ENCODE results near the gene SUMF2.
"Not testable (repeated sequence)": the region's sequence is repeated elsewhere in the genome, so short reads cannot be mapped to it uniquely, and the experiment has no call there.

The SUMF2 gene

GRCh38 chr7:56066376-56066775, 2.3 kb downstream of the SUMF2 start:
- FAIRE-seq, result not testable (repeated sequence)

GRCh38 chr7:56074371-56074791, 10.3 kb downstream of the SUMF2 start:
- FAIRE-seq, result no peak

- FAIRE-seq, result no peak
Measured at GRCh38 chr7:56077681-56078080, 13.6 kb downstream of the SUMF2 start.

GRCh38 chr7:56078196-56078595, 14.1 kb downstream of the SUMF2 start:
- no peak for FAIRE-seq

GRCh38 chr7:56079450-56080185, 15.5 kb downstream of the SUMF2 start:
- FAIRE-seq, result no peak

GRCh38 chr7:56080726-56081435, 16.8 kb downstream of the SUMF2 start:
- not testable (repeated sequence) for FAIRE-seq

- FAIRE-seq, result no peak
Measured at GRCh38 chr7:56081626-56082340, 17.7 kb downstream of the SUMF2 start.

GRCh38 chr7:56083150-56083785, 19.2 kb downstream of the SUMF2 start:
- no peak for FAIRE-seq

GRCh38 chr7:56086761-56087160, 22.7 kb downstream of the SUMF2 start:
- no peak for FAIRE-seq

GRCh38 chr7:56087445-56087844, 23.4 kb downstream of the SUMF2 start:
- FAIRE-seq, result no peak

GRCh38 chr7:56091591-56091990, 27.5 kb downstream of the SUMF2 start:
- FAIRE-seq, result no peak

GRCh38 chr7:56092388-56092787, 28.3 kb downstream of the SUMF2 start:
- FAIRE-seq, result not testable (repeated sequence)

GRCh38 chr7:56092789-56093531, 28.9 kb downstream of the SUMF2 start, which contains the start of gene PHKG1:
Gene PHKG1, minus strand, starts transcription at chr7:56092952. Its CDS starts 4,011 bp downstream, at chr7:56088941.
- FAIRE-seq, result no peak

- FAIRE-seq, result no peak
Measured at GRCh38 chr7:56097700-56098099, 33.6 kb downstream of the SUMF2 start.

GRCh38 chr7:56098187-56099008, 34.3 kb downstream of the SUMF2 start:
- not testable (repeated sequence) for FAIRE-seq

GRCh38 chr7:56099653-56100052, 35.6 kb downstream of the SUMF2 start:
- no peak for FAIRE-seq

- not testable (repeated sequence) for FAIRE-seq
Measured at GRCh38 chr7:56104138-56104537, 40.1 kb downstream of the SUMF2 start.

GRCh38 chr7:56105508-56105907, 41.4 kb downstream of the SUMF2 start:
- no peak for FAIRE-seq

- FAIRE-seq, result peak; percentile 96
Measured at GRCh38 chr7:56106108-56107073, 42.3 kb downstream of the SUMF2 start, which contains the start of gene CHCHD2. Gene CHCHD2, minus strand, starts transcription at chr7:56106476. Its CDS starts 63 bp downstream, at chr7:56106413.

GRCh38 chr7:56107954-56108258, 43.8 kb downstream of the SUMF2 start:
- no peak for FAIRE-seq

Data from A204.1 (cell line).